ENCODE data around the gene SIGLEC15. TPM values are rescaled to one million over a fixed set of nuclear protein-coding genes. Genes with fewer than 3 reads are reported as not detected.

SIGLEC15 gene
- total RNA-seq, 1 donor, result 0.43 TPM

DNA sequence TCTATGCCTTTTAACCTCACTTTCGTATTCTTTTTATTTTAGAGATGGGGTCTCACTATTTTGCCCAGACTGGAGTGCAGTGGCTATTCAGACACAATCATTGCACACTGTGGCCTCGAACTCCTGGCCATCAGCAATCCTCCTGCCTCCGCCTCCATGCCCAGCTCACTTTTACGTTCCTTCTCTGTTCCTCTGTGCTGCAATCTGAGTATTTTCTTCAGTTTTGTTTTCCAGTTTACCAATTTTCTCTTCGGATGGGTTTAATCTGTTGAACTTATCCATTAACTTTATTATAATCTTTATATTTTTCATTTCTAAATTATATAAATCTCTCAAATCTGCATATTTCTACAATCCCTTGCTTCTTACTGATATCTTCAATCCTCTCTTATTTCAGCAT is 38.6 kb downstream of the SIGLEC15 start:
- DNase-seq (ENCODE audit: low read depth), result no peak
- no peak for TF ChIP-seq CTCF (IDR thresholded peaks at IDR 0.05; ENCODE audit: insufficient read depth, low read depth, low read length)
- H3K4me3 ChIP-seq (ENCODE audit: low read depth, low read length), result no peak overlapping the region

GRCh38 chr18:45865466-45865865 is 40.0 kb downstream of the SIGLEC15 start:
- TF ChIP-seq CTCF (IDR thresholded peaks at IDR 0.05; ENCODE audit: insufficient read depth, low read depth, low read length), result no peak
- no peak for DNase-seq (ENCODE audit: low read depth)
- no peak overlapping the region for H3K4me3 ChIP-seq (ENCODE audit: low read depth, low read length)

DNA sequence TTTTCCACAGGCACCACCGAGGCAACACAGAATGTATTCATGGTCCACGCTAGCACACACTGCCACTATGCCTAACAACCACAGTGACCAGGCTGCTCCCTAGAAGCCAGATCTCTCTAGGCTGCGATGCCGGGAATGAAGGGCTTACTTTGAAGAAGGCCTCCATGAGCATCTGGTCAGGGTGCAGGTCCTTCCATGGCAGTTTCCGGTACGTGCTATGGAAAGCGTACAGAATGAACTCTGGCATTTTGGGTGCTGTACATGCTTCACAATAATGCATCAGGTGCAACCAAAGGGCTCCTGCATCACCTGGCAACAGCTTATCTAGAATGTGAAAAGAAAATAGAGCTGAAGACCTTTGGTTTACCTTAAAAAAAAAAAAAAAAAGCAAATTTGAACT is 44.9 kb downstream of the SIGLEC15 start:
- no peak for TF ChIP-seq CTCF (IDR thresholded peaks at IDR 0.05; ENCODE audit: insufficient read depth, low read depth, low read length)
- no peak for DNase-seq (ENCODE audit: low read depth)
- no peak overlapping the region for H3K4me3 ChIP-seq (ENCODE audit: low read depth, low read length)

GRCh38 chr18:45871431-45872084 is 46.1 kb downstream of the SIGLEC15 start:
- no peak for DNase-seq (ENCODE audit: low read depth)
- no peak overlapping the region for H3K4me3 ChIP-seq (ENCODE audit: low read depth, low read length)
- TF ChIP-seq CTCF (IDR thresholded peaks at IDR 0.05; ENCODE audit: insufficient read depth, low read depth, low read length), result no peak

DNA sequence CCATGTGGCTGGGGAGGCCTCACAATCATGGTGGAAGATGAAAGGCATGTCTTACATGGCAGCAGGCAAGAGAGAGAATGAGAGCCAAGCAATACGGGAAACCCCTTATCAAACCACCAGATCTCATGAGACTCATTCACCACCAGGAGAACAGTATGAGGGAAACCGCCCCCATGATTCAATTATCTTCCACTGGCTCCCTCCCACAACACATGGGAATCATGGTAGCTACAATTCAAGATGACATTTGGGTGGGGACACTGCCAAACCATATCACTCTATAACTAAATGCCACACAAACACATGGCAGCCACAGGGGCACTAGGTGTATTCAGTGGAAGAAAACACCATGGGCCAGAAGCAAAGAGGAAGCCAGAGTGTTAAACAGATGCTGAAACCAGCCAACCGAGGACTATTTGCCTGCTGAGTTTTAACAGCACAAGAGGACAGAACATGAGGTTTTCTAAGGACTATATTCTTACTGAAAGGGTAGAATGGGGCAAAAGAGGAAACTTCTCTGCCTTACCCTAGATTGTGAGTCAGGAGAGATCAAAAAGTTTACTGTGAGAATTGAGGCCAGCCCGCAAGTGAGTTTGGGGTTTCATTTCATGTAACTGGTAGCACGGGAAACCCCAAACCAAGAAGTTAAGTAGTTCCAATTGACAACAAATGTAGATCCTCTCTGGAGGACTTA is 49.2 kb downstream of the SIGLEC15 start:
- TF ChIP-seq CTCF (IDR thresholded peaks at IDR 0.05; ENCODE audit: insufficient read depth, low read depth, low read length), result no peak
- no peak overlapping the region for H3K4me3 ChIP-seq (ENCODE audit: low read depth, low read length)
- no peak for DNase-seq (ENCODE audit: low read depth)

DNA sequence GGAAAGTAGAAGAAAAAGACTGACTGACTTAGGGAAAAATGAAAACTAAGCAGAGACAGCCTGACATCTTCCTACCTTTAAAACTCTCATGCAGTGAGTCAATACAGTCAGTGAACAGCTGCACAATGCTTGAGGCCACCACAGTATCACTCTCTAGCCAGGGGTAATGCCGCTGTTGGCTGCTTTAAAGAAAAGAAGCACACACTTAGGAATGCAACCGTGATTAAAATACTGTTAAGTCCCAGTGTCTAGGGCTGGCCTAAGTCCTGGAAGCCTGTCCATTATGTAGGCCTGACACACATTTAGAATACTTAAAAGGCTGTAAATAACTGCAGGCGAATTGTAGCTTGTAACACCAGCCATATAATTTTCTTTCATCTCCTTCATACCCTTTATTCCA is 50.7 kb downstream of the SIGLEC15 start:
- no peak for TF ChIP-seq CTCF (IDR thresholded peaks at IDR 0.05; ENCODE audit: insufficient read depth, low read depth, low read length)
- no peak overlapping the region for H3K4me3 ChIP-seq (ENCODE audit: low read depth, low read length)
- no peak for DNase-seq (ENCODE audit: low read depth)
